Liver (tissue), 3 donors: ENCODE measurements around the gene SOBP.

Experiments used
- ATF3 ChIP-seq: IDR thresholded peaks from 2 replicates; pipeline ENCODE4 v1.6.1; 2016; ENCODE audit warnings: antibody characterized with exemption
- CTCF ChIP-seq: fragments of 150-350 bp; IDR thresholded peaks from 2 replicates; pipeline ENCODE4 v1.5.1; 2017; ENCODE audit warnings: improper control_type of control experiment, low read depth, low read length; ENCODE audit not compliant: missing input control
- EGR1 ChIP-seq, 2 donors: IDR thresholded peaks; 2 replicates each; pipeline ENCODE4 v1.6.1; 2016 to 2018; ENCODE audit warnings: antibody characterized with exemption in 2 of 2, low read depth in 2 of 2
- FOXA1 ChIP-seq: IDR thresholded peaks from 2 replicates; pipeline ENCODE4 v1.6.1; 2016; ENCODE audit warnings: antibody characterized with exemption
- JUND ChIP-seq, 2 donors: IDR thresholded peaks; 2 replicates each; pipeline ENCODE4 v1.6.1; 2016; ENCODE audit warnings: antibody characterized with exemption in 2 of 2
- MAX ChIP-seq: IDR thresholded peaks from 2 replicates; pipeline ENCODE4 v1.6.1; 2016; ENCODE audit warnings: antibody characterized with exemption
- RAD21 ChIP-seq, 2 donors: IDR thresholded peaks; 2 replicates each; pipeline ENCODE4 v1.6.1; 2016; ENCODE audit warnings: antibody characterized with exemption in 2 of 2, mild to moderate bottlenecking in 2 of 2
- SP1 ChIP-seq: IDR thresholded peaks from 2 replicates; pipeline ENCODE4 v1.6.1; 2018; ENCODE audit warnings: antibody characterized with exemption, mild to moderate bottlenecking
- donor health status: healthy.
- donor health status: healthy.

- TF ChIP-seq CTCF (no peak), ATF3 (no peak), EGR1 (IDR thresholded peaks at IDR 0.05; ENCODE audit: low read depth in 2 of 2) (no peak), MAX (no peak), RAD21 (IDR thresholded peaks at IDR 0.05) (no peak), SP1 (no peak), FOXA1 (no peak), JUND (IDR thresholded peaks at IDR 0.05) (no peak)
These were observed 10.7 kb upstream of the SOBP start for GRCh38 chr6:107479089-107479690.
